ENCODE results near the gene SLC27A4. TPM values are rescaled to one million over a fixed set of nuclear protein-coding genes. Genes with fewer than 3 reads are reported as not detected.

Gene SLC27A4
- total RNA-seq, 4 donors from 2014 or later: 14.3 to 34.3 (median 20.4) TPM

DNA sequence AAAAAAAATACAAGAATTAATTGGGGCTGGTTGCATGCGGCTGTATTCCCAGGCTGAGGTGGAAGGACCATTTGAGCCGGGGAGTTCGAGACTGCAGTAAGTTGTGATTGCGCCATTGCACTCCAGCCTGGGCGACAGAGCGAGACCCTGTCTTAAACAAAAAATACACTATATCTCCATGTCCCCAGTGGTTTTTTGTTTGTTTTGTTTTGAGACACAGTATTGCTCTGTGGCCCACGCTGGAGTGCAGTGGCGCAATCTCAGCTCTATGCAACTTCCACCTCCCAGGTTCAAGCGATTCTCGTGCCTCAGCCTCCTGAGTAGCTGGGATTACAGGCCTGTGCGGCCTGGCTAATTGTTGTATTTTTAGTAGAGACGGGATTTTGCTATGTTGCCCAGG lies 16.5 kb upstream of the SLC27A4 start:
- peak overlapping the region in 1 of 4 donors; percentile 91 for H3K27ac ChIP-seq
- H3K4me3 ChIP-seq: peak overlapping the region in 1 of 2 donors; percentile 97
- no peaks in the 10 kb centered on the region for H3K9me3 ChIP-seq
- H3K36me3 ChIP-seq: peaks cover 0 to 68% of the 10 kb centered on the region in 2 donors
- H3K27me3 ChIP-seq: no peaks in the 10 kb centered on the region
- peaks cover 0 to 46% (median 15%) of the 10 kb centered on the region in 3 donors for H3K4me1 ChIP-seq
- TF ChIP-seq, protein P1, sequence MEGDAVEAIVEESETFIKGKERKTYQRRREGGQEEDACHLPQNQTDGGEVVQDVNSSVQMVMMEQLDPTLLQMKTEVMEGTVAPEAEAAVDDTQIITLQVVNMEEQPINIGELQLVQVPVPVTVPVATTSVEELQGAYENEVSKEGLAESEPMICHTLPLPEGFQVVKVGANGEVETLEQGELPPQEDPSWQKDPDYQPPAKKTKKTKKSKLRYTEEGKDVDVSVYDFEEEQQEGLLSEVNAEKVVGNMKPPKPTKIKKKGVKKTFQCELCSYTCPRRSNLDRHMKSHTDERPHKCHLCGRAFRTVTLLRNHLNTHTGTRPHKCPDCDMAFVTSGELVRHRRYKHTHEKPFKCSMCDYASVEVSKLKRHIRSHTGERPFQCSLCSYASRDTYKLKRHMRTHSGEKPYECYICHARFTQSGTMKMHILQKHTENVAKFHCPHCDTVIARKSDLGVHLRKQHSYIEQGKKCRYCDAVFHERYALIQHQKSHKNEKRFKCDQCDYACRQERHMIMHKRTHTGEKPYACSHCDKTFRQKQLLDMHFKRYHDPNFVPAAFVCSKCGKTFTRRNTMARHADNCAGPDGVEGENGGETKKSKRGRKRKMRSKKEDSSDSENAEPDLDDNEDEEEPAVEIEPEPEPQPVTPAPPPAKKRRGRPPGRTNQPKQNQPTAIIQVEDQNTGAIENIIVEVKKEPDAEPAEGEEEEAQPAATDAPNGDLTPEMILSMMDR (IDR thresholded peaks at IDR 0.05): no peak
- TF ChIP-seq EP300 (IDR thresholded peaks at IDR 0.05): no peak
- 77 to 93% methylated on average over 8 to 12 of the region's 12 CpGs for WGBS, 2 donors (ENCODE audit: low coverage in 1 of 2)
- no peak for ATAC-seq

DNA sequence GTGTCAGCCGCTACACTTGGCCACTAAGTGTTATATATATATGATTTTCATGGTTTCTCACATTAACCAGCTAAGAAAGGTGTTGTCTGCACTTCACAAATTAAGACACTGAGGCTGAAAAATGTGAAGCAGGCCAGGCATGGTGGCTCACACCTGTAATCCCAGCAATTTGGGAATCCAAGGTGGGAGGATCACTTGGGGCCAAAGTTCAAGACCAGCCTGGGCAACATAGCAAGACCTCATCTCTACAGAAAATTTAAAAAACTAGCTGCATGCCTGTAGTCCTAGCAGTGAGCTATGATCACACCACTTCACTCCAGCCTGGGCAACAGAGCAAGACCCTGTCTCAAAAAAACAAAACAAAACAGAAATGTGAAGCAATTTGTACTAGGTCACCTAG lies 15.9 kb upstream of the SLC27A4 start:
- peaks cover 0 to 46% (median 15%) of the 10 kb centered on the region in 3 donors for H3K4me1 ChIP-seq
- TF ChIP-seq, protein P1 (IDR thresholded peaks at IDR 0.05): no peak
- TF ChIP-seq POLR2AphosphoS5 (IDR thresholded peaks at IDR 0.05) (no peak), EP300 (IDR thresholded peaks at IDR 0.05) (no peak), POLR2A (IDR thresholded peaks at IDR 0.05) (no peak)
- H3K9me3 ChIP-seq: no peaks in the 10 kb centered on the region
- no peak overlapping the region for H3K27ac ChIP-seq
- no peaks in the 10 kb centered on the region for H3K27me3 ChIP-seq
- no peak for ATAC-seq
- H3K36me3 ChIP-seq: peaks cover 0 to 68% of the 10 kb centered on the region in 2 donors
- H3K4me3 ChIP-seq: no peak overlapping the region
- 78% methylated on average over 1 of the region's 1 CpG; no CpG with 5 or more reads in 1 of the 2 donors for WGBS, 2 donors (ENCODE audit: low coverage in 1 of 2)

DNA sequence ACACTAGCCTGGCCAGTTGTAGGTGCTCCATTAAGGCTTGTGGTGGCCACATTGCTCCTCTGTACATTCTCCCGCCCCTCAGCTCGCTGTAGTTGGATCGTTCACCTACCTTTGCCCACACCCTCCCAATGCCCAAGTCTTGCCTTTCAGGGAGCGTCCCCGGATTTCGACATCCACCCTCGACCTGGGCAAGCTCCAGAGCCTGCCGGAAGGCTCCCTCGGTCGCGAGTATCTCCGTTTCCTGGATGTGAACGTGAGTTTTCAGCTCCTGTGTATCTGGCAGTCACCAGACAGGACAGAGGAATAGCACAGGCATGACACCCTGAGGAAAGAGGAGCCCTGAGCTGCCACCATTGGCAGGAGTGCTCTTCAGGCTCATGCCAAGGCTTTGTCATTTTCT lies 14.7 kb upstream of the SLC27A4 start:
- WGBS, 2 donors (ENCODE audit: low coverage in 1 of 2): 72 to 76% methylated on average over 4 to 10 of the region's 13 CpGs
- ATAC-seq: no peak
- Histone ChIP-seq H3K4me3 (no peak overlapping the region), H3K9me3 (no peaks in the 10 kb centered on the region), H3K4me1 (peaks cover 0 to 44% (median 15%) of the 10 kb centered on the region in 3 donors), H3K27ac (no peak overlapping the region), H3K36me3 (peaks cover 0 to 67% of the 10 kb centered on the region in 2 donors), H3K27me3 (no peaks in the 10 kb centered on the region)
- TF ChIP-seq EP300 (IDR thresholded peaks at IDR 0.05) (no peak), POLR2AphosphoS5 (IDR thresholded peaks at IDR 0.05) (no peak), POLR2A (IDR thresholded peaks at IDR 0.05) (no peak)
- TF ChIP-seq, protein P1 (IDR thresholded peaks at IDR 0.05): no peak

DNA sequence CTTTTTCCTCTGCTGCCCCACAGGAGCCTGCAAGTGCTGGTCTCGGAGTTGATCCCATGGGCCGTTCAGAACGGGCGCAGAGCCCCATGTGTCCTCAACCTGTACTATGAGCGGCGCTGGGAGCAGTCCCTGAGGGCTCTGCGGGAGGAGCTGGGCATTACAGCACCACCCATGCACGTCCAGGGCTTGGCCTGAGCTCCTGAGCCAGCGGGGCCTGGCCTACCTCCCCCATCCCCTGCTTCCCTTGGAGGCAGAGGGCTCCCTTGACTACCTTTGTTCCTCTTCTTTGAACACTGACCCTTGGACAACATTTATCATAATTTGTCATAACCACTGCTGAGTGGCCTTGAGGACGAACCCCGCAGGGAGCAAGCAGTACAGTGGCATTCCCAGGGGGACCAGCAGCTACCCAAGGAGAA lies 6.9 kb upstream of the SLC27A4 start:
- Histone ChIP-seq H3K9me3 (no peaks in the 10 kb centered on the region), H3K27ac (no peak overlapping the region), H3K27me3 (no peaks in the 10 kb centered on the region), H3K4me1 (no peaks in the 10 kb centered on the region), H3K36me3 (peaks cover 0 to 58% of the 10 kb centered on the region in 2 donors), H3K4me3 (no peak overlapping the region)
- WGBS, 2 donors (ENCODE audit: low coverage in 1 of 2): 90% methylated on average over 2 of the region's 11 CpGs; no CpG with 5 or more reads in 1 of the 2 donors
- ATAC-seq: no peak
- no peak for TF ChIP-seq POLR2A (IDR thresholded peaks at IDR 0.05)
- no peak for TF ChIP-seq EP300 (IDR thresholded peaks at IDR 0.05)
- TF ChIP-seq POLR2AphosphoS5 (IDR thresholded peaks at IDR 0.05): no peak
- TF ChIP-seq, protein P1 (IDR thresholded peaks at IDR 0.05): no peak

DNA sequence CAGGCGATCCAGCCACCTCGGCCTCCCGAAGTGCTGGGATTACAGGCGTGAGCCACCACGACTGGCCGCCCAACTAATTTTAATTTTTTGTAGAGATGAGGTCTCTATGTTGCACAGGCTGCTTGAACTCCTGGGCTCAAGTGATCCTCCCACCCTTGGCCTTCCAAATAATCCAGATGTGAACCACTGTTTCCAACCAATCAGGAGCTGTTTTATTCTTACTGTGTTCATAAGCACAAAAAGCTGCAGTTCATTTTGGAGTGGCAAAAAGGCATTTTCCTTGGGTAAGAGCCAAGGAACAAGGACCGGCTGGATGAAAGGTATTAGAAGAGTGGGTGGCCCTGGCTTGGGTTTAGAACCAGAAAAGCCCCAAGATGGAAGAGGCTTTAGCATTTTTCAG lies 5.2 kb upstream of the SLC27A4 start:
- no peak overlapping the region for H3K4me3 ChIP-seq
- H3K36me3 ChIP-seq: peaks cover 0 to 42% of the 10 kb centered on the region in 2 donors
- 14 to 77% methylated on average over 1 to 4 of the region's 7 CpGs for WGBS, 2 donors (ENCODE audit: low coverage in 1 of 2)
- no peak overlapping the region for H3K27ac ChIP-seq
- no peaks in the 10 kb centered on the region for H3K9me3 ChIP-seq
- no peak for ATAC-seq
- H3K4me1 ChIP-seq: peaks cover 0 to 6% (median 0%) of the 10 kb centered on the region in 3 donors
- no peak for TF ChIP-seq POLR2A (IDR thresholded peaks at IDR 0.05)
- no peak for TF ChIP-seq POLR2AphosphoS5 (IDR thresholded peaks at IDR 0.05)
- no peaks in the 10 kb centered on the region for H3K27me3 ChIP-seq
